Measurements from ENCODE around the gene PDZD2.

PDZD2 gene

DNA sequence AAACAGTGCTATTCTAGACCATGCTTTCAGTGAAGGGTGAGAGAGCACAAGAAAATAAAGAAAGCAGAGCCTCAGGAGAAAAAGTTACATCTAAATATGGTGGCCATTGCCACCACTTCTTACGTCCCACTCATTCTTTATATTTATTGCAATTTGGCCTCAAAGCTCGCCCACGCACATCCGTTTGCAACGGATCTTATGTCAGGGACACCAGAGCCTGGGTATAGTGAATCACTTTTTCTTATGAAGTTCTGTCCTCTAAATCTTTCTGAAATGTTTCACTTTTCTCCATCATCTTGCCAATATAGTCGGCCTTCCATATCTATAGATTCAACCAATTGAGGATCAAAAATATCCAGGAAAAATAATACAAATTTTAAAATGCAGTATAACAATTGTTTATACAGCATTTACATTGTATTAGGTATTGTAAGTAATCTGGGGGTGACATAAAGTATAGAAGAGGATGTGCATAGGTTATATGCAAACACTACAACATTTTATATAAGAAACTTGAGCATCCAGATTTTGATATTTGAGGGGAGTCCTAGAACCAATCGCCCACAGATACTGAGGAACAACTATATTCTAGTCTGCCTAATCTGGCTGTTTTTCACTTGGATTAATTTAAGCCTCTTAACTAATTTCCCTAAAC is 500.0 kb downstream of the PDZD2 start:
- peak; percentile 40 for DNase-seq
- TF ChIP-seq, protein P1, sequence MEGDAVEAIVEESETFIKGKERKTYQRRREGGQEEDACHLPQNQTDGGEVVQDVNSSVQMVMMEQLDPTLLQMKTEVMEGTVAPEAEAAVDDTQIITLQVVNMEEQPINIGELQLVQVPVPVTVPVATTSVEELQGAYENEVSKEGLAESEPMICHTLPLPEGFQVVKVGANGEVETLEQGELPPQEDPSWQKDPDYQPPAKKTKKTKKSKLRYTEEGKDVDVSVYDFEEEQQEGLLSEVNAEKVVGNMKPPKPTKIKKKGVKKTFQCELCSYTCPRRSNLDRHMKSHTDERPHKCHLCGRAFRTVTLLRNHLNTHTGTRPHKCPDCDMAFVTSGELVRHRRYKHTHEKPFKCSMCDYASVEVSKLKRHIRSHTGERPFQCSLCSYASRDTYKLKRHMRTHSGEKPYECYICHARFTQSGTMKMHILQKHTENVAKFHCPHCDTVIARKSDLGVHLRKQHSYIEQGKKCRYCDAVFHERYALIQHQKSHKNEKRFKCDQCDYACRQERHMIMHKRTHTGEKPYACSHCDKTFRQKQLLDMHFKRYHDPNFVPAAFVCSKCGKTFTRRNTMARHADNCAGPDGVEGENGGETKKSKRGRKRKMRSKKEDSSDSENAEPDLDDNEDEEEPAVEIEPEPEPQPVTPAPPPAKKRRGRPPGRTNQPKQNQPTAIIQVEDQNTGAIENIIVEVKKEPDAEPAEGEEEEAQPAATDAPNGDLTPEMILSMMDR (IDR thresholded peaks at IDR 0.05; ENCODE audit: low read depth, low read length, missing control alignments), result no peak
- in situ Hi-C loops (cut with HindIII; ENCODE audit: low pct_ligation_motif_present, low sequenced_read_pairs), result no loop called here
- peaks cover 11% of the 10 kb centered on the region for H3K36me3 ChIP-seq (replicated peaks)
- H3K27ac ChIP-seq, result no peak overlapping the region
- no peaks in the 10 kb centered on the region for H3K27me3 ChIP-seq (replicated peaks)
- no peak overlapping the region for H3K4me3 ChIP-seq (ENCODE audit: low read depth, low read length)

GRCh38 chr5:32143617-32144377 is 504.9 kb downstream of the PDZD2 start:
- Histone ChIP-seq H3K27ac (no peak overlapping the region), H3K4me3 (ENCODE audit: low read depth, low read length) (no peak overlapping the region), H3K27me3 (replicated peaks) (no peaks in the 10 kb centered on the region), H3K36me3 (replicated peaks) (no peaks in the 10 kb centered on the region)
- TF ChIP-seq, protein P1 (IDR thresholded peaks at IDR 0.05; ENCODE audit: low read depth, low read length, missing control alignments), result no peak
- in situ Hi-C loops (cut with HindIII; ENCODE audit: low pct_ligation_motif_present, low sequenced_read_pairs), result no loop called here
- DNase-seq, result no peak

GRCh38 chr5:32144378-32145207 is 505.7 kb downstream of the PDZD2 start:
- no peak for DNase-seq
- H3K36me3 ChIP-seq (replicated peaks), result no peaks in the 10 kb centered on the region
- no peak overlapping the region for H3K27ac ChIP-seq
- no peaks in the 10 kb centered on the region for H3K27me3 ChIP-seq (replicated peaks)
- TF ChIP-seq, protein P1 (IDR thresholded peaks at IDR 0.05; ENCODE audit: low read depth, low read length, missing control alignments), result no peak
- in situ Hi-C loops (cut with HindIII; ENCODE audit: low pct_ligation_motif_present, low sequenced_read_pairs), result no loop called here
- H3K4me3 ChIP-seq (ENCODE audit: low read depth, low read length), result no peak overlapping the region

GRCh38 chr5:32145378-32145777 is 506.4 kb downstream of the PDZD2 start:
- in situ Hi-C loops (cut with HindIII; ENCODE audit: low pct_ligation_motif_present, low sequenced_read_pairs), result no loop called here
- H3K27me3 ChIP-seq (replicated peaks), result no peaks in the 10 kb centered on the region
- no peak for DNase-seq
- no peak overlapping the region for H3K4me3 ChIP-seq (ENCODE audit: low read depth, low read length)
- no peaks in the 10 kb centered on the region for H3K36me3 ChIP-seq (replicated peaks)
- TF ChIP-seq, protein P1 (IDR thresholded peaks at IDR 0.05; ENCODE audit: low read depth, low read length, missing control alignments), result no peak
- H3K27ac ChIP-seq, result no peak overlapping the region

- TF ChIP-seq, protein P1 (IDR thresholded peaks at IDR 0.05; ENCODE audit: low read depth, low read length, missing control alignments), result no peak
- H3K36me3 ChIP-seq (replicated peaks), result no peaks in the 10 kb centered on the region
- in situ Hi-C loops (cut with HindIII; ENCODE audit: low pct_ligation_motif_present, low sequenced_read_pairs), result no loop called here
- DNase-seq, result no peak
- no peak overlapping the region for H3K27ac ChIP-seq
- H3K27me3 ChIP-seq (replicated peaks), result no peaks in the 10 kb centered on the region
- H3K4me3 ChIP-seq (ENCODE audit: low read depth, low read length), result no peak overlapping the region
These were observed 508.3 kb downstream of the PDZD2 start for GRCh38 chr5:32147236-32147635.

All from brain microvascular endothelial cell (primary cell).